Measurements from ENCODE around the gene PIGL.
A peak's percentile ranks its signal among the peaks of the same experiment; 100 is the strongest.

PIGL gene

DNA sequence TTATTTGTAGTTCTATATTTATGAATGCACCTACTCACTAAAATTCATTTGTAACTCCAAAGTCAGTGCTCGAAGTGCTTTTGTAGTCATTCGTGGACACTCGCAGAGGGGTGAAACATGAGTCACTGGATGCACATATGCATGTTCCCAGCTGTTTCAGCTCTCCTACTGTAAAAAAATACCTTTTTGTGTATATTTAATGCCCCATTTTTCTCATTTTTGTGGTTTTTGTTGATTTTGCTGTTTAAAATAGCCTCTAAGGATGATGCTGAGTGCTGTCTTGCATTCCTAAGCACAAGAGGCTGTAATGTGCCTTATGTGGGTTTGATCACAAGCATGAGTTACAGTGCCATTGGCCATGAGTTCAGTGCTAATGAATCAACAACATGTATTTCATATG, 105.6 kb downstream of the PIGL start:
- Histone ChIP-seq H3K4me3 (ENCODE audit: low read depth in 1 of 2, low read length in 2 of 2) (no peak overlapping the region), H3K9ac (ENCODE audit: low read depth in 1 of 2, low read length in 2 of 2) (no peak overlapping the region), H3K36me3 (ENCODE audit: control insufficient read depth in 1 of 2, insufficient read depth in 2 of 2, low read length in 2 of 2) (peaks cover 5 to 29% of the 10 kb centered on the region in 2 donors), H3K4me1 (ENCODE audit: control insufficient read depth in 1 of 2, insufficient read depth in 2 of 2, low read length in 2 of 2) (no peaks in the 10 kb centered on the region), H3K27ac (ENCODE audit: low read depth, low read length) (no peak overlapping the region), H3K9me3 (ENCODE audit: control insufficient read depth in 1 of 2, low read length in 2 of 2) (no peaks in the 10 kb centered on the region), H3K27me3 (ENCODE audit: control insufficient read depth in 1 of 2, insufficient read depth in 2 of 2, low read length in 2 of 2) (no peaks in the 10 kb centered on the region)

DNA sequence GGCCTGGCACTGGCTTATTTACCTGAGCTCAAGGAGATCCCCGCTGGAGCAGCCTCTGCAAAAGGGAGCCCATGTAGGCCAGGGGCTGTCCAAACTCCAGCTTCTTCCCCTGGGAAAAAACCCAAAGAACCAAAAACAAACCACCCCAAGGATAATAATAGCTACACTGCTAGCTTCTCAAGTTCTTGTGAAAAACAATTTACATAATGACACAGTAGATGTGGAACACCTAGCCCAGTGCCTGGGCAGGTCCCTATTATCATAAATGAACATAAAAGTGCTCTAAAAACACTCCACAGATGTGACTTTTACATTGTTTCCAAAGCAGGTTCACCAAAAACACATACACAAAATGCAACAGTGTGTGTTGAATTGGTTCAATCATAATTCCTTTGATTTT, 109.0 kb downstream of the PIGL start:
- Histone ChIP-seq H3K36me3 (ENCODE audit: control insufficient read depth in 1 of 2, insufficient read depth in 2 of 2, low read length in 2 of 2) (peaks cover 5 to 29% of the 10 kb centered on the region in 2 donors), H3K9me3 (ENCODE audit: control insufficient read depth in 1 of 2, low read length in 2 of 2) (no peaks in the 10 kb centered on the region), H3K4me3 (ENCODE audit: low read depth in 1 of 2, low read length in 2 of 2) (no peak overlapping the region), H3K27me3 (ENCODE audit: control insufficient read depth in 1 of 2, insufficient read depth in 2 of 2, low read length in 2 of 2) (no peaks in the 10 kb centered on the region), H3K4me1 (ENCODE audit: control insufficient read depth in 1 of 2, insufficient read depth in 2 of 2, low read length in 2 of 2) (peaks cover 8 to 10% of the 10 kb centered on the region in 2 donors), H3K27ac (ENCODE audit: low read depth, low read length) (no peak overlapping the region), H3K9ac (ENCODE audit: low read depth in 1 of 2, low read length in 2 of 2) (no peak overlapping the region)

- Histone ChIP-seq H3K4me3 (ENCODE audit: low read depth in 1 of 2, low read length in 2 of 2) (no peak overlapping the region), H3K27me3 (ENCODE audit: control insufficient read depth in 1 of 2, insufficient read depth in 2 of 2, low read length in 2 of 2) (no peaks in the 10 kb centered on the region), H3K36me3 (ENCODE audit: control insufficient read depth in 1 of 2, insufficient read depth in 2 of 2, low read length in 2 of 2) (peaks cover 5 to 29% of the 10 kb centered on the region in 2 donors), H3K9ac (ENCODE audit: low read depth in 1 of 2, low read length in 2 of 2) (no peak overlapping the region), H3K4me1 (ENCODE audit: control insufficient read depth in 1 of 2, insufficient read depth in 2 of 2, low read length in 2 of 2) (peaks cover 8 to 10% of the 10 kb centered on the region in 2 donors), H3K9me3 (ENCODE audit: control insufficient read depth in 1 of 2, low read length in 2 of 2) (no peaks in the 10 kb centered on the region), H3K27ac (ENCODE audit: low read depth, low read length) (no peak overlapping the region)
These were observed 110.0 kb downstream of the PIGL start for GRCh38 chr17:16327018-16327417.

- Histone ChIP-seq H3K4me3 (ENCODE audit: low read depth in 1 of 2, low read length in 2 of 2) (peak overlapping the region in 1 of 2 donors; percentile 42), H3K9ac (ENCODE audit: low read depth in 1 of 2, low read length in 2 of 2) (peak overlapping the region in 1 of 2 donors; percentile 32), H3K27ac (ENCODE audit: low read depth, low read length) (peak overlapping the region; percentile 13)
These were observed 112.0 kb downstream of the PIGL start for GRCh38 chr17:16328997-16329396.

GRCh38 chr17:16329519-16330271, 112.7 kb downstream of the PIGL start:
- peak overlapping the region; percentile 32 to 54 for H3K9ac ChIP-seq (ENCODE audit: low read depth in 1 of 2, low read length in 2 of 2)
- H3K4me1 ChIP-seq (ENCODE audit: control insufficient read depth in 1 of 2, insufficient read depth in 2 of 2, low read length in 2 of 2) = peaks cover 8 to 14% of the 10 kb centered on the region in 2 donors
- H3K36me3 ChIP-seq (ENCODE audit: control insufficient read depth in 1 of 2, insufficient read depth in 2 of 2, low read length in 2 of 2) = peaks cover 5 to 21% of the 10 kb centered on the region in 2 donors
- no peaks in the 10 kb centered on the region for H3K9me3 ChIP-seq (ENCODE audit: control insufficient read depth in 1 of 2, low read length in 2 of 2)
- peak overlapping the region; percentile 36 to 42 for H3K4me3 ChIP-seq (ENCODE audit: low read depth in 1 of 2, low read length in 2 of 2)
- no peaks in the 10 kb centered on the region for H3K27me3 ChIP-seq (ENCODE audit: control insufficient read depth in 1 of 2, insufficient read depth in 2 of 2, low read length in 2 of 2)
- H3K27ac ChIP-seq (ENCODE audit: low read depth, low read length) = peak overlapping the region; percentile 23

More at GRCh38 chr17:16328997-16329396, 112.0 kb downstream of the PIGL start:
- Histone ChIP-seq H3K27me3 (ENCODE audit: control insufficient read depth in 1 of 2, insufficient read depth in 2 of 2, low read length in 2 of 2) (no peaks in the 10 kb centered on the region), H3K4me1 (ENCODE audit: control insufficient read depth in 1 of 2, insufficient read depth in 2 of 2, low read length in 2 of 2) (peaks cover 8 to 14% of the 10 kb centered on the region in 2 donors), H3K36me3 (ENCODE audit: control insufficient read depth in 1 of 2, insufficient read depth in 2 of 2, low read length in 2 of 2) (peaks cover 5 to 23% of the 10 kb centered on the region in 2 donors), H3K9me3 (ENCODE audit: control insufficient read depth in 1 of 2, low read length in 2 of 2) (no peaks in the 10 kb centered on the region)

DNA sequence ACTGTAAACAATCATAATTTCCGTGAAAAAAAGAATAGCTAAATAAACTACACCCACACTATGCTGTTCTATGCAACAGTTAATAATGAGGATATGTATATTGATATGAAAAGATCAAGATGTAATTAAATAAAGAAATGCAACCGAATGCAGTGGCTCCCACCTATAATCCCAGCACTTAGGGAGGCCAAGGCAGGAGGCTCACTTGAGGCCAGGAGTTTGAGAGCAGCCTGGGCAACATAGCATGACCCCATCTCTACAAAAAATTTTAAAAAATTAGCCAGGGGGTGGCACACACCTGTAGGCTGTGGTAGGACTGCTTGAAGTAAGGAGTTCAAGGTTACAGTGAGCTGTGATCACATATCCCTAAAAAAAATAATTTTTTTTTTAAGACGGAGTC, 121.4 kb downstream of the PIGL start:
- Histone ChIP-seq H3K9me3 (ENCODE audit: control insufficient read depth in 1 of 2, low read length in 2 of 2) (no peaks in the 10 kb centered on the region), H3K4me3 (ENCODE audit: low read depth in 1 of 2, low read length in 2 of 2) (no peak overlapping the region), H3K4me1 (ENCODE audit: control insufficient read depth in 1 of 2, insufficient read depth in 2 of 2, low read length in 2 of 2) (no peaks in the 10 kb centered on the region), H3K27ac (ENCODE audit: low read depth, low read length) (no peak overlapping the region), H3K27me3 (ENCODE audit: control insufficient read depth in 1 of 2, insufficient read depth in 2 of 2, low read length in 2 of 2) (no peaks in the 10 kb centered on the region), H3K9ac (ENCODE audit: low read depth in 1 of 2, low read length in 2 of 2) (no peak overlapping the region), H3K36me3 (ENCODE audit: control insufficient read depth in 1 of 2, insufficient read depth in 2 of 2, low read length in 2 of 2) (peaks cover 8 to 14% of the 10 kb centered on the region in 2 donors)

DNA sequence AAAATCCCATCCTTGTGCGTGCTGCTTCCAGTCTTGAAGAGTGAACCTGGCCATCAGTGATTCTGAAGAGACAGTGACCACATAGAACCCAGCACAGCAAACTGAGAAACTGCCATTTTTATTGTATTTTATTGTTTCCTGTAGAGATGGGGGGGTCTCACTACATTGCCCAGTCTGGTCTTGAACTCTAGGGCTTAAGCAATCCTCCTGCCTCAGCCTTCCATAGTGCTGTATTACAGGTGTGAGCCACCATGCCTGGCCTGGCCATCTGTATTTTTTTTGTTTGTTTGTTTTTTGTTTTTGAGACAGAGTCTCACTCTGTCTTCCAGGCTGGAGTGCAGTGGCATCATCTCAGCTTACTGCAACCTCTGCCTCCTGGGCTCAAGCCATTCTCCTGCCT, 122.4 kb downstream of the PIGL start:
- H3K9me3 ChIP-seq (ENCODE audit: control insufficient read depth in 1 of 2, low read length in 2 of 2) = no peaks in the 10 kb centered on the region
- H3K36me3 ChIP-seq (ENCODE audit: control insufficient read depth in 1 of 2, insufficient read depth in 2 of 2, low read length in 2 of 2) = peaks cover 17 to 20% of the 10 kb centered on the region in 2 donors
- H3K4me1 ChIP-seq (ENCODE audit: control insufficient read depth in 1 of 2, insufficient read depth in 2 of 2, low read length in 2 of 2) = no peaks in the 10 kb centered on the region
- H3K4me3 ChIP-seq (ENCODE audit: low read depth in 1 of 2, low read length in 2 of 2) = no peak overlapping the region
- no peak overlapping the region for H3K9ac ChIP-seq (ENCODE audit: low read depth in 1 of 2, low read length in 2 of 2)
- H3K27me3 ChIP-seq (ENCODE audit: control insufficient read depth in 1 of 2, insufficient read depth in 2 of 2, low read length in 2 of 2) = no peaks in the 10 kb centered on the region
- H3K27ac ChIP-seq (ENCODE audit: low read depth, low read length) = no peak overlapping the region

- Histone ChIP-seq H3K36me3 (ENCODE audit: control insufficient read depth in 1 of 2, insufficient read depth in 2 of 2, low read length in 2 of 2) (peaks cover 18 to 21% of the 10 kb centered on the region in 2 donors), H3K4me1 (ENCODE audit: control insufficient read depth in 1 of 2, insufficient read depth in 2 of 2, low read length in 2 of 2) (no peaks in the 10 kb centered on the region), H3K9me3 (ENCODE audit: control insufficient read depth in 1 of 2, low read length in 2 of 2) (no peaks in the 10 kb centered on the region), H3K27ac (ENCODE audit: low read depth, low read length) (no peak overlapping the region), H3K4me3 (ENCODE audit: low read depth in 1 of 2, low read length in 2 of 2) (no peak overlapping the region), H3K9ac (ENCODE audit: low read depth in 1 of 2, low read length in 2 of 2) (no peak overlapping the region), H3K27me3 (ENCODE audit: control insufficient read depth in 1 of 2, insufficient read depth in 2 of 2, low read length in 2 of 2) (no peaks in the 10 kb centered on the region)
These were observed 122.9 kb downstream of the PIGL start for GRCh38 chr17:16339959-16340358.

- H3K27me3 ChIP-seq (ENCODE audit: control insufficient read depth in 1 of 2, insufficient read depth in 2 of 2, low read length in 2 of 2) = no peaks in the 10 kb centered on the region
- H3K27ac ChIP-seq (ENCODE audit: low read depth, low read length) = no peak overlapping the region
- H3K9me3 ChIP-seq (ENCODE audit: control insufficient read depth in 1 of 2, low read length in 2 of 2) = no peaks in the 10 kb centered on the region
- no peaks in the 10 kb centered on the region for H3K4me1 ChIP-seq (ENCODE audit: control insufficient read depth in 1 of 2, insufficient read depth in 2 of 2, low read length in 2 of 2)
- H3K36me3 ChIP-seq (ENCODE audit: control insufficient read depth in 1 of 2, insufficient read depth in 2 of 2, low read length in 2 of 2) = peaks cover 18 to 42% of the 10 kb centered on the region in 2 donors
- H3K4me3 ChIP-seq (ENCODE audit: low read depth in 1 of 2, low read length in 2 of 2) = no peak overlapping the region
- H3K9ac ChIP-seq (ENCODE audit: low read depth in 1 of 2, low read length in 2 of 2) = no peak overlapping the region
These were observed 126.0 kb downstream of the PIGL start for GRCh38 chr17:16342979-16343378.

DNA sequence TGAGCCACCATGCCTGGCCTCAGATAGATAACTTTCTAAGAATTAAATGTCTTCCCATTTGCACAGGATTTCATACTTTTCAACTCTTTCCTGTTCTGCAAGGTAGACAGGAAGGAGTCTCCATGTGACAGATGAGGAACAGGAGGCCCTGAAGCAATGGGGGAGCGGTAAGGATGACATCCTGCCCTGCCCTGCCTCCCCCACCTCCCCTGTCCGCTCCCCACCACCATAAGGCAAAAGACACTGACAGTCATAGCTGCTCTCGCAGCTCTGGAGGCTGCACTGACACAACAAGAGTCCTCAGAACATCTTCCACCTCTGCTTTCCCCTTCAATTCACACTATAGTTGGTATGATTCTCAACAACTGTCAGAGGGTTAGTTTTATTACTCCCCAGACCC, 126.6 kb downstream of the PIGL start:
- peaks cover 23 to 46% of the 10 kb centered on the region in 2 donors for H3K36me3 ChIP-seq (ENCODE audit: control insufficient read depth in 1 of 2, insufficient read depth in 2 of 2, low read length in 2 of 2)
- H3K9me3 ChIP-seq (ENCODE audit: control insufficient read depth in 1 of 2, low read length in 2 of 2) = no peaks in the 10 kb centered on the region
- H3K27me3 ChIP-seq (ENCODE audit: control insufficient read depth in 1 of 2, insufficient read depth in 2 of 2, low read length in 2 of 2) = no peaks in the 10 kb centered on the region
- no peaks in the 10 kb centered on the region for H3K4me1 ChIP-seq (ENCODE audit: control insufficient read depth in 1 of 2, insufficient read depth in 2 of 2, low read length in 2 of 2)
- H3K9ac ChIP-seq (ENCODE audit: low read depth in 1 of 2, low read length in 2 of 2) = no peak overlapping the region
- no peak overlapping the region for H3K4me3 ChIP-seq (ENCODE audit: low read depth in 1 of 2, low read length in 2 of 2)
- no peak overlapping the region for H3K27ac ChIP-seq (ENCODE audit: low read depth, low read length)
